HCT116 (cell line): ENCODE data around the gene CDC42EP5.

Experiments used
- CEBPB ChIP-seq: IDR thresholded peaks from 2 replicates; pipeline ENCODE4 v1.6.1; 2012; ENCODE audit warnings: low read depth
- CTCF ChIP-seq, 3 experiments: fragments of 200-600 bp in 1 of 3; sonication (generic) in 1 of 3; IDR thresholded peaks in 2 of 3; conservative IDR thresholded peaks in 1 of 3; 2 replicates each; pipeline ENCODE4 v1.5.1; 2012 to 2017; ENCODE audit warnings: low read depth in 2 of 3, low read length in 2 of 3, antibody characterized with exemption in 1 of 3, borderline replicate concordance in 1 of 3, control low read depth in 1 of 3, mild to moderate bottlenecking in 1 of 3, mixed read lengths in 1 of 3, mixed run types in 1 of 3, moderate library complexity in 1 of 3; ENCODE audit not compliant: insufficient read depth in 1 of 3
- ELF1 ChIP-seq: IDR thresholded peaks from 2 replicates; pipeline ENCODE4 v1.6.1; 2012; ENCODE audit warnings: low read depth, borderline replicate concordance
- EZH2 ChIP-seq: fragments of 200-600 bp; sonication (generic); IDR thresholded peaks from 2 replicates; pipeline ENCODE4 v1.6.1; 2017; ENCODE audit warnings: antibody characterized with exemption, mixed run types
- EZH2phosphoT487 ChIP-seq: fragments of 200-600 bp; IDR thresholded peaks from 2 replicates; pipeline ENCODE4 v1.6.1; 2018; ENCODE audit warnings: antibody characterized with exemption, borderline replicate concordance
- POLR2A ChIP-seq: IDR thresholded peaks from 2 replicates; pipeline ENCODE4 v1.7.0; 2011; ENCODE audit warnings: borderline replicate concordance; ENCODE audit not compliant: insufficient read depth, insufficient read length; ENCODE audit errors: extremely low read depth
- POLR2AphosphoS5 ChIP-seq: IDR thresholded peaks from 2 replicates; pipeline ENCODE4 v1.6.1; 2011; ENCODE audit warnings: mild to moderate bottlenecking, low read depth, low read length, moderate library complexity
- RAD21 ChIP-seq: IDR thresholded peaks from 2 replicates; pipeline ENCODE4 v1.6.1; 2012; ENCODE audit warnings: low read depth, mild to moderate bottlenecking
- SIN3A ChIP-seq: IDR thresholded peaks from 2 replicates; pipeline ENCODE4 v1.6.1; 2012; ENCODE audit warnings: low read depth
- SP1 ChIP-seq: IDR thresholded peaks from 2 replicates; pipeline ENCODE4 v1.6.1; 2012; ENCODE audit warnings: low read depth
- YY1 ChIP-seq: IDR thresholded peaks from 2 replicates; pipeline ENCODE4 v1.6.1; 2011; ENCODE audit warnings: low read length, low read depth, moderate library complexity, mild to moderate bottlenecking; ENCODE audit not compliant: insufficient replicate concordance; ENCODE audit errors: extremely low read depth
- ZFX ChIP-seq: fragments of 450-650 bp; IDR thresholded peaks from 2 replicates; pipeline ENCODE4 v1.6.1; 2017

- TF ChIP-seq POLR2AphosphoS5, result no peak
- no peak for TF ChIP-seq ELF1
- TF ChIP-seq EZH2, result no peak
- TF ChIP-seq CTCF (IDR thresholded peaks at IDR 0.05 in 2 of 3, conservative IDR thresholded peaks at IDR 0.05 in 1 of 3; ENCODE audit: borderline replicate concordance in 1 of 3, insufficient read depth in 1 of 3, low read depth in 2 of 3, low read length in 2 of 3), result no peak
- TF ChIP-seq SIN3A, result no peak
- TF ChIP-seq RAD21, result no peak
- no peak for TF ChIP-seq POLR2A
- TF ChIP-seq SP1, result no peak
- no peak for TF ChIP-seq CEBPB
- TF ChIP-seq YY1, result no peak
- TF ChIP-seq ZFX, result no peak
- TF ChIP-seq EZH2phosphoT487, result no peak
Measured at GRCh38 chr19:54425382-54425723, 47.7 kb downstream of the CDC42EP5 start.
